ENCODE measurements around the gene ROS1. TPM values are rescaled to one million over a fixed set of nuclear protein-coding genes. Genes with fewer than 3 reads are reported as not detected.

The ROS1 gene
- polyA plus RNA-seq, 5 donors, result 14.5 to 85.1 (median 27.2) TPM

DNA sequence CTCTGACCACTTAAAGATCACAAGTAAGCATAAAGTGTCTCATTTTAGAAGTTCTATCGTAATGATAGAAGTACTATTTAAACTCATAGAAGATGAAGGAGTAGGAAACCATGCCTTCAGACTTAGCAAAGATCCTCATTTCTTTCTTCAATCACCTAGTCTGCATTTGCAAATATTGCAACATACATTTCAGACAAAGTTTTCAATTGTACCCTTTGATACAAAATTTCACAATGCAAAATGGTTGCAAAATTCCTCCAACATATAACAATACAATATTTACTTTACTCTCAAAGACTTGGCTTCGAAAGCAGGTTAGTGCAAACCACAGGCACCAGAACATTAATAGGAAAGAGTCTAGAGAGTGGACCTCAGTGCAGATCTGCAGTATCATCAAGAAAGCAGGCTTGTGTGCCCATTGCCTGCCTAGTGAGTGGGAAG, 16.1 kb upstream of the ROS1 start:
- DNase-seq, result peak in 1 of 2 donors; percentile 31

DNA sequence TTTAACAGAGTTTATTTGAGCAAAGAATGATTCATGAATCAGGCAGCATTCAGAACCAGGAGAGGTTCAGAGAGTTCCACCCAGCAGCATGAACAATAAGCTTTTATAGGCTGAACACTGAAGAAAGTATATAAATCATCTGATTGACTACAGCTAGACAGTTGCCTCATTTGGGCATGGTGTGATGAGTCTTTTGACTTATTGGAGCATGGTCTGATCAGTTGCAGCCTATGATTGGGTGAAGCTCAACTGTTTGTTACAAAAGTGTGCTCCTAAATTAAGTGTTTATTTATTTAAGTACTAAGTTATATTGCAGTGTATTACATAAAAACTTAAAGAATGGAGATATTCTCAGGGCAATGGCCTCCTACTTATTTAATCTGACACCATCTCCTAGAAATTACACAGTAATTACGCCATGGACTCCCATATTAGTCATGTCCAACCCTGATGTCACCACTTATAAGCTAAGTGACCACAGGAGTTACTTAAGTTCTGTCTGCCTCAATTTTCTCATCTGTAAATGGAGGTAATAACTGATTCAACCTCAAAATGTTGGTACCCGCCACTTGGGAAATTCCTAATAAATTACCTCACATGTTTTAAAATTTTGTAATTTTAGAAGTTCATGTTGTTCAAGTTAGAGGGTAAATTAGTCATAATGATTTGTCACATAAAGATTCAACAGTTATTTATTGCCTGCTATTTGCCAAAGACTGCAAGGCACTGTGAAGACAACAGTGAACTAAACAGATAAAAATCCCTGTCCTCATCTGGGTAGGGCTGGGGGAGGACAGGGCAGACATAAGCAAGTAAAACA, 15.2 kb upstream of the ROS1 start:
- DNase-seq, result no peak

- DNase-seq, result no peak
Observed at GRCh38 chr6:117432273-117432672, 6.5 kb upstream of the ROS1 start.

DNA sequence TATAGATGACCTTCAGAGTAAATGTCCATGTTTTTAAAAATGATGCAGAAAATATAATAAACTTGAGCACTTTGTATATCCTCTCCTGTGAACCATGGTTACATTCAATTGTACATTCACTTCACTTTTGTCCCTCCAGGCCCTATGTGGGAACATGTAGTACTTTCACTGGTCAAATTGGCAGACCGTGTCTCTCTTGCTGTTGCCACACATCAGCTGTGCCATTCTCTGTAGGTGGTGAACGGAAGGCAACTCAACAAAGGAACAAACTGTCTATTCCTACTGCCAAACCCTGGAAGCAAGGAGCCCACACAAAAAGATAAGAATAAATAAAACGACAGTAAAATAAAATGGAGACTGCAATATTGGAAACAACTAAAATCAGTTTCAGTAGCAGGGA, 2.0 kb downstream of the ROS1 start:
- no peak for DNase-seq

- DNase-seq, result no peak
Observed at GRCh38 chr6:117418320-117418719, 7.4 kb downstream of the ROS1 start.

DNA sequence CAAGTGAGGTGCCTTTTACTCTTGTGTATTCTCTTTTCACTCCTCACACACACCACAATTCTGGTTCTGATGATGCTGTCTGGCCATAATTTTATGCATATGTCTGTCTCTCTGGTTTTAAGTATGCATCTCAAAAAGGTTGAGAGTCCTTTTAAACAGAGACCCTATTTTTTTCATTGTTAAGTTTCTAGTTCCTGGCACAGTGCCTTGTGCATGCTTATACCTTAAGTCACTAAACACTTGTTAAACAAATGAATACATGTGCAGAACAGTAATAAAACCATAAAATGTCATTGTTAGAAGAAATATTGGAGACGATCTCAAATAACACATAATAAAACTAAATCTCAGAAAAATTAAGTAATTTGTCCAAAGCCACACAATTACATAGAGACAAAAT, 7.9 kb downstream of the ROS1 start:
- DNase-seq, result no peak

GRCh38 chr6:117414770-117415169, 11.0 kb downstream of the ROS1 start:
- DNase-seq, result no peak

DNA sequence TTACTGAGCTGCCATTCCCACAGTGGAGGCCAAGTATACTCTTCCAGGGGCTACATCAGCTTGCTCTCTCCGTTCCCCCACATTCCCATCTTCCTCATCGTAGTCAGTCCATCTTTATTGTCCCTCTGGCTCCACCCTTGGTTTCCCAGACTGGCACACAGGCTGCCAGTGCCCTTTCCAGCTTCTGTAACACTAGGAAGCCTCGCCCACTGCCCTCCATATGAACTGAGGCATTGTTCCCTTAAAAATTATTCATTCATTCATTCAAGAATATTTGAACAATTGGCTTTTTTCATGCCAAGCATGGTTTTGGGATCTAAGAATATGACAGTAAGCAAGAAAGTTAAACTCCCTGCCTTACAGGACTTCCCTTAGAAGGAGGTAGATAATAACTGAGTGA, 14.3 kb downstream of the ROS1 start:
- DNase-seq, result no peak

GRCh38 chr6:117409863-117410262, 15.9 kb downstream of the ROS1 start:
- DNase-seq, result no peak

DNA sequence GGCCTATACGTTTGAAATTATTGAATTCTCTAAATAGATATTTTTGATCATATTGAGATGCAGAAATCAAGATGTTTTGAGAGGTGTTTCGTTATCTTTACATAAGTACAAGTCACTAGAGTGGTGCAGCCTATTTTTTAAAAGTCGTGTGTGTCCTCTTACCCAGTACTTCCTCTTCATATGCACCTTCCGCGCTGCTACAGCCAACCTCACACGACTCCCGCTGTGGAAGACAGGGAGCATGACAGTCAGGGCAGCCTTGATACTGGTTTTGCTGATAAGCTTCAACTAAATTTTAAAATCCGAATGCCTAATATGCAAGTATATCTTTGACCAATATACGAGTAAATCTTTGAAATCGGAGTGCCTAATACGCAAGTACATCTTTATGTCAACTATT, 16.3 kb downstream of the ROS1 start:
- DNase-seq, result no peak

- no peak for DNase-seq
Observed at GRCh38 chr6:117404548-117404947, 21.2 kb downstream of the ROS1 start.

DNA sequence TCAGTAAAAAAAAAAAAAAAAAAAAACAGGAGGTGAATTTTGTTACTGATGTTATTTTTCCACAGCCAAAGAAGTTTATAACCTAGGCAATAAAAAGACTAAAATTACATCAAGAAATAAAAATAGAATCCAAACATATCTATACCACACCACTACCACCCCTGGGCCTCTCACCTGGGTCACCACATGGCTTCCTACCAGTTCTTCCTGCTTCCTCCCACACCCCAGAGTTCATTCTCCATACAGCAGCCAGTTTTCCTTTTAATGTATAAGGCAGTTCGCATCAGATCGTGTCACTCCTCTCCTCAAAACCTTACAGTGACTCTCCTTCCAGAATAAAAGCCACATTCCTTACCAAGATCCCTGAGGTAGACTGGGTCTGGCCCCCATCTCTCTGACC, 23.9 kb downstream of the ROS1 start:
- no peak for DNase-seq

DNA sequence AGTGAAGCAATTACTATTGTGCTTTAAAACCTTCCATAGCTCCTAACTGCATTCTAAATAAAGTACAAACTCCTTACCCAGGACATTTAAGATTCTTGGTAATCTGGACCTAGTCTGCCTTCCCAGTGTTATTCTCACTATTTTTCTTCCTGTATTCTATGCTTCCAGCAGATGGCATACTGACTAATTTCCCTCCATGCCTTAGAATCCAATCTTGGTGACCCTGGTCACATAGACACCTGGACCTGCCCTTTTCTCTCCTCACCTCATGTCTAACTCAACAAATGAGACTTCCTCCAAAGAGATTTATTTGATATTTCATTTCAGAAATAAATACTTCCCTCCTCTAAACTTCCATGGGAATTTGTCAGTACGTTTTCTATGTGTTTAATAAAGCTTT, 25.8 kb downstream of the ROS1 start:
- DNase-seq, result no peak

DNA sequence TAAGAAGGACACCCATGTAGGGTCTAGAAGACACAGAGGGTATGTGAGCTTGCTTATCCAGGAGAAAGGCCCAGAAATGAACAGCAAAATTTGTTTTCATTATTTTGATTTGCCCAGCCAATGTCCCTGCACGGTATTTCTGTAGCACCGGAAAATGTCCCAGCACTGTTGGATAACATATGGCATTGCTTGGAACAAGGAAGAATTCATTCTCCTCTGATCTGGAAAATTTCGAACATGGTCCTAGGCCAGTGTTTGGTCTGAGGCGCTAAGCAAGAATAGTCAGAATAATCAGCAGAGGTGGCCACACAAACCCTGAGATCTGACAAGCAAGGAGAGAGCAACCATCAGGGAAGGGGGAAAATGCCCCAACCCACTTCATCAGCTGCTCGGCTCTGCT, 26.6 kb downstream of the ROS1 start:
- DNase-seq, result no peak

- DNase-seq, result no peak
Observed at GRCh38 chr6:117397536-117398227, 28.1 kb downstream of the ROS1 start.

GRCh38 chr6:117396228-117396627, 29.5 kb downstream of the ROS1 start:
- DNase-seq, result no peak

- DNase-seq, result no peak
Observed at GRCh38 chr6:117395164-117395563, 30.6 kb downstream of the ROS1 start.

GRCh38 chr6:117393045-117393444, 32.7 kb downstream of the ROS1 start:
- no peak for DNase-seq

DNA sequence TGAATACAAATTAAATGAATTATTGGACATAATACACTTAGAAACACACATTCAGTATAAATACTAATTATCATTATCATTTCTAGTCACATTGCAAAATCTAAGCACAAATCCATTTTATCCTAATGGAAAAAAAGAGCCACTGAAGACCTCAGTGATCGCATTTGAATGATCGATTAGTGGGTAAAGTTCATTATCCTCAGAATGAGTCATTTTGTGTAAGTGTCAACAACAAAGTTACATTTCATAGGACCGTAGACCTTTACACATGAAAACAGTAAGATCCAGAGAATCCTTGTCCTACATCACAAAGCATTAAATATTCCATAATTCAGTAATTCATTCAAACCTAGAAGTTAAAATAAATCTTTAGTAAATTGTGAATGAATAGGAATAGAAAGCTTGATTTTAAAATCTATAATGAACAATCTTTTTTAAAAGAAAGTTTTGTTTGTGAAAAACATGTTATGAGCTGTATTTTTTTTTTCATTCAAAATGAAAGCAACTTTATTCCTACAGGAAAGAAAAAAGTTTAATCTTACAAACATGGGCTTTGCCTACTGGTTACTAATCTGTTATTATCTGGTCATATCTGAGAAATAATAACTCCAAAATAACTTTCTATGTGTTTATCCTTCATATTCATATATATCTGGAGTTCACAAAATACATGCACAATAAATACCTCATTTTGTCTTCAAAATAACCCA, 33.7 kb downstream of the ROS1 start:
- DNase-seq, result no peak

DNA sequence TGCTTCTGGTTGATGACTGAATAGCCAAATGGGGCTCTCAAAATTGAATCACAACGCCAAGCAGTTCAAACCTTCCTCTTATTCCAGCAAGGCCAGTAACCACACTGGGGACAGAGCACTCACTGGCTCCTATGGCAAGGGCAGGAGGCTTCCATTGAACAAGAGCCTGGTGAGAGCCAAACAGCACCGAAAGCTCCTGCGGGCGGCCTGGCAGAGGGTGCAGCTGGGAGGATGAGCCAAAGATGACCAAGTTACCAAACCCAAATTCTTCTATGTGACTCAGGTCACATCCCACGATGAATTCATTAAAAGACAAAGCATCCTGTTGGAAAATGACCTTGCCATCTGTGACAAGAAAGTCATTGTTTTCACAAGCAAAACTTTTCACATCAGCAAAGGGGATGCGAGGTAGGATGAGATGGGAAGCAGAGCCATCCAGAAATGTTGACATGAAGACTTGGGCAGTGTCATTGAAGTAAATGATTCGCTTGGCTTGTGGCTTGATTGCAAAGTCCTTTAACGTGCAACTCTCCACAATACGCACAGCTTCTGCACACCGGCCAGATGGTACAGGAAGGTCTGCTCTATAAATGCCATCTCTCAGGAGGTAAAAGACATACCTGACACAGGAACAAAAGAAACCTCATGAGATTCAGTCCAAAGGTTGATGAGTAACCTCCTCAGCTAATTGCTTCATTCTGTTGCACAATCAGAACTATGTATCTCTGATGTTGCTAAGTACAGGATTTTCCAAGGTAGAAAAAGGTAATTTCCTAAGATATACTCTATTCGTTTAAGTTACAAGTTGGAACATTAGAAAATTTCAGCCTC, 36.3 kb downstream of the ROS1 start:
- no peak for DNase-seq

GRCh38 chr6:117387454-117387974, 38.2 kb downstream of the ROS1 start:
- DNase-seq, result no peak

- no peak for DNase-seq
Observed at GRCh38 chr6:117384659-117385058, 41.1 kb downstream of the ROS1 start.
